PC-9 (cell line): ENCODE results near the gene SLC25A41. TPM values are rescaled to one million over a fixed set of nuclear protein-coding genes. Genes with fewer than 3 reads are reported as not detected.

Source experiments
- BruUV-seq: library from RNA; stranded (reverse); fragments of 400-500 nt; replicated peaks from 2 replicates; lab custom pipeline; 2021; lab: Mats Ljungman, UMichigan
- CTCF ChIA-PET: fragments of 300-600 bp; sonication (Branson Sonifier 250); formaldehyde crosslinking; loops from one replicate; lab custom pipeline; 2022; ENCODE audit warnings: antibody characterized with exemption; lab: Charles Lee
- POLR2A ChIA-PET: fragments of 300-600 bp; sonication (Branson Sonifier 250); formaldehyde crosslinking; loops from one replicate; lab custom pipeline; 2022; ENCODE audit warnings: antibody characterized with exemption; ENCODE audit not compliant: unreplicated experiment; lab: Charles Lee
- DNase-seq, 2 experiments: peaks; one replicate each; pipeline versions ENCODE4 v3.0.0 to v3.0.0-alpha.2; 2015 to 2022; ENCODE audit warnings: mixed read lengths in 1 of 2
- H2AFZ ChIP-seq: fragments of 200-600 bp; sonication (generic); 2 replicates; pipeline ENCODE4 v1.8.1; 2017; ENCODE audit warnings: antibody characterized with exemption
- H3F3A ChIP-seq: fragments of 200-600 bp; sonication (generic); 2 replicates; pipeline ENCODE4 v1.8.1; 2017; ENCODE audit warnings: antibody characterized with exemption, mild to moderate bottlenecking, low read depth; ENCODE audit not compliant: insufficient read depth
- H3K27ac ChIP-seq: fragments of 200-600 bp; sonication (generic); 2 replicates; pipeline ENCODE4 v1.6.1; 2016; ENCODE audit warnings: mixed run types
- H3K27me3 ChIP-seq: fragments of 200-600 bp; sonication (generic); 2 replicates; pipeline ENCODE4 v1.6.1; 2016; ENCODE audit warnings: low read depth, mixed run types; ENCODE audit not compliant: insufficient read depth
- H3K36me3 ChIP-seq: fragments of 200-600 bp; sonication (generic); 2 replicates; pipeline ENCODE4 v1.6.1; 2016; ENCODE audit warnings: low read depth, mixed run types
- H3K4me1 ChIP-seq: fragments of 200-600 bp; sonication (generic); replicated peaks from 2 replicates; pipeline ENCODE4 v1.6.1; 2016; ENCODE audit warnings: mixed run types; ENCODE audit not compliant: insufficient read depth
- H3K4me2 ChIP-seq: fragments of 200-600 bp; sonication (generic); 2 replicates; pipeline ENCODE4 v1.6.1; 2017; ENCODE audit warnings: mixed run types
- H3K4me3 ChIP-seq: fragments of 200-600 bp; sonication (generic); 2 replicates; pipeline ENCODE4 v1.6.1; 2016; ENCODE audit warnings: mixed run types
- H3K79me2 ChIP-seq: fragments of 200-600 bp; sonication (generic); 2 replicates; pipeline ENCODE4 v1.6.1; 2017; ENCODE audit warnings: low read depth, mixed run types
- H3K9me2 ChIP-seq: fragments of 200-600 bp; sonication (generic); 2 replicates; pipeline ENCODE4 v1.8.1; 2017; ENCODE audit warnings: mild to moderate bottlenecking; ENCODE audit not compliant: insufficient read depth
- H3K9me3 ChIP-seq: fragments of 200-600 bp; sonication (generic); 2 replicates; pipeline ENCODE4 v1.8.1; 2016; ENCODE audit warnings: low read depth; ENCODE audit not compliant: insufficient read depth
- H4K20me1 ChIP-seq: fragments of 200-600 bp; sonication (generic); 2 replicates; pipeline ENCODE4 v1.8.1; 2017; ENCODE audit not compliant: insufficient read depth
- EZH2 ChIP-seq: fragments of 200-600 bp; sonication (generic); IDR thresholded peaks from 2 replicates; pipeline ENCODE4 v1.8.0; 2017; ENCODE audit warnings: antibody characterized with exemption, low read depth
- intact Hi-C: fragments of 100-400 bp; cut with micrococcal nuclease; formaldehyde crosslinking; loops from one replicate; pipeline ENCODE4 v1.10.0; 2022; ENCODE audit not compliant: unreplicated experiment
- total RNA-seq: library from RNA; stranded (reverse); gene quantifications from 2 replicates; pipeline ENCODE4 v1.2.3, GENCODE V29; 2021
- TF ChIP-seq, protein P1 (sequence below): fragments of 200-600 bp; sonication (generic); conservative IDR thresholded peaks from 2 replicates; pipeline ENCODE4 v1.6.1; 2017; ENCODE audit warnings: mixed run types, antibody characterized with exemption, mild to moderate bottlenecking, moderate library complexity

Gene SLC25A41
- total RNA-seq, 1 experiment from 2014 or later: not detected

DNA sequence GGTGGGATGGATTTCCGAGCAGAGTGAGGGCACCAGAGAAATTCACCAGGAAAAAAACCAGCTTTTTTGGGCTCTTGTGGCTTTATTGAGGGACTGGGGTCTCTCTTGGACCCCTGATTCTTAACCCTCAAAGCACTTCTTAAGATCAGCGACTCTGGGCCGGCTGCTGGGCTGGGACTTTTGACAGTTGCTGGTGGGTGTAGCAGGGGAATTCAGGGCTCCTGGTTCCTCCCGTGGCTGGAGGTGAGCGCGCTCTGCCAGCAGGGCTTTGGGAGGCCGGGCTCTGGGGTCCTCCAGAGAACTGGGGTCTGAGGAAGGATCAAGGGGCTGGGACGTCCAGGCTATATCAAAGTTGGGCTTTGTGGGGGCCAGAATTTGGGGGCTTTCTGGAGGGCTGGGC lies 33.8 kb upstream of the SLC25A41 start:
- no peaks in the 10 kb centered on the region for H3K9me2 ChIP-seq
- H3K27ac ChIP-seq: no peak overlapping the region
- H3K4me2 ChIP-seq: no peak overlapping the region
- H3K4me3 ChIP-seq: no peak overlapping the region
- intact Hi-C loops: no loop called here
- ChIA-PET POLR2A (no interaction called here), CTCF (no interaction called here)
- no TSS peak for BruUV-seq
- H3K27me3 ChIP-seq: no peaks in the 10 kb centered on the region
- H3K36me3 ChIP-seq: no peaks in the 10 kb centered on the region
- TF ChIP-seq, protein P1, sequence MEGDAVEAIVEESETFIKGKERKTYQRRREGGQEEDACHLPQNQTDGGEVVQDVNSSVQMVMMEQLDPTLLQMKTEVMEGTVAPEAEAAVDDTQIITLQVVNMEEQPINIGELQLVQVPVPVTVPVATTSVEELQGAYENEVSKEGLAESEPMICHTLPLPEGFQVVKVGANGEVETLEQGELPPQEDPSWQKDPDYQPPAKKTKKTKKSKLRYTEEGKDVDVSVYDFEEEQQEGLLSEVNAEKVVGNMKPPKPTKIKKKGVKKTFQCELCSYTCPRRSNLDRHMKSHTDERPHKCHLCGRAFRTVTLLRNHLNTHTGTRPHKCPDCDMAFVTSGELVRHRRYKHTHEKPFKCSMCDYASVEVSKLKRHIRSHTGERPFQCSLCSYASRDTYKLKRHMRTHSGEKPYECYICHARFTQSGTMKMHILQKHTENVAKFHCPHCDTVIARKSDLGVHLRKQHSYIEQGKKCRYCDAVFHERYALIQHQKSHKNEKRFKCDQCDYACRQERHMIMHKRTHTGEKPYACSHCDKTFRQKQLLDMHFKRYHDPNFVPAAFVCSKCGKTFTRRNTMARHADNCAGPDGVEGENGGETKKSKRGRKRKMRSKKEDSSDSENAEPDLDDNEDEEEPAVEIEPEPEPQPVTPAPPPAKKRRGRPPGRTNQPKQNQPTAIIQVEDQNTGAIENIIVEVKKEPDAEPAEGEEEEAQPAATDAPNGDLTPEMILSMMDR: no peak
- no peak for TF ChIP-seq EZH2
- H4K20me1 ChIP-seq: no peaks in the 10 kb centered on the region
- H2AFZ ChIP-seq: no peak overlapping the region
- H3K4me1 ChIP-seq: peaks cover 5% of the 10 kb centered on the region
- no peaks in the 10 kb centered on the region for H3K9me3 ChIP-seq
- H3K79me2 ChIP-seq: peaks cover 15% of the 10 kb centered on the region
- DNase-seq: no peak
- H3F3A ChIP-seq: peaks cover 7% of the 10 kb centered on the region; the same call in 1 of the 2 replicates

DNA sequence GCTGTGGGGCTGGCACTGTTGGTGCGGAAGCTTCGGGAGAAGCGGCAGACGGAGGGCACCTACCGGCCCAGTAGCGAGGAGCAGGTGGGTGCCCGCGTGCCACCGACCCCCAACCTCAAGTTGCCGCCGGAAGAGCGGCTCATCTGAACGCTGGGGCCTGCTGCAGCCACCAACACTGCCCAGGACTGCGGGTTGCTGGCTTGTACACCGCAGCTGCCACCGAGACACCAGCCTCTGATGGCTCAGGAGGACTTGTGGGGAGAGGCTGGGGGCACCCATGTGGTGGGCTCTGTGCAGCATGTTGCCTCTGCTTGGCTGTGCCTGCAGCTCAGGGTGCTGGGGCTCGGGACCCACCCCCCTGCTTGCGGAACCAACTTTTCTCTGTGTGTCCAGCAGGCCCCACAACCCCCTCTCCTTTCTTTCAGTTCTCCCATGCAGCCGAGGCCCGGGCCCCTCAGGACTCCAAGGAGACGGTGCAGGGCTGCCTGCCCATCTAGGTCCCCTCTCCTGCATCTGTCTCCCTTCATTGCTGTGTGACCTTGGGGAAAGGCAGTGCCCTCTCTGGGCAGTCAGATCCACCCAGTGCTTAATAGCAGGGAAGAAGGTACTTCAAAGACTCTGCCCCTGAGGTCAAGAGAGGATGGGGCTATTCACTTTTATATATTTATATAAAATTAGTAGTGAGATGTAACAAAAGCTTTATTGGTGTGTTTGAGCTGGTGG lies 33.1 kb upstream of the SLC25A41 start:
- Histone ChIP-seq H3K79me2 (peaks cover 15% of the 10 kb centered on the region), H3K4me1 (peaks cover 5% of the 10 kb centered on the region), H3K9me2 (no peaks in the 10 kb centered on the region), H4K20me1 (no peaks in the 10 kb centered on the region), H2AFZ (no peak overlapping the region), H3K4me2 (no peak overlapping the region), H3K36me3 (no peaks in the 10 kb centered on the region), H3K4me3 (no peak overlapping the region), H3K27ac (no peak overlapping the region), H3K27me3 (no peaks in the 10 kb centered on the region), H3F3A (peaks cover 7% of the 10 kb centered on the region; the same call in 1 of the 2 replicates), H3K9me3 (no peaks in the 10 kb centered on the region)
- ChIA-PET POLR2A (no interaction called here), CTCF (no interaction called here)
- no TSS peak for BruUV-seq
- no peak for DNase-seq
- TF ChIP-seq, protein P1: no peak
- no peak for TF ChIP-seq EZH2
- intact Hi-C loops: no loop called here

DNA sequence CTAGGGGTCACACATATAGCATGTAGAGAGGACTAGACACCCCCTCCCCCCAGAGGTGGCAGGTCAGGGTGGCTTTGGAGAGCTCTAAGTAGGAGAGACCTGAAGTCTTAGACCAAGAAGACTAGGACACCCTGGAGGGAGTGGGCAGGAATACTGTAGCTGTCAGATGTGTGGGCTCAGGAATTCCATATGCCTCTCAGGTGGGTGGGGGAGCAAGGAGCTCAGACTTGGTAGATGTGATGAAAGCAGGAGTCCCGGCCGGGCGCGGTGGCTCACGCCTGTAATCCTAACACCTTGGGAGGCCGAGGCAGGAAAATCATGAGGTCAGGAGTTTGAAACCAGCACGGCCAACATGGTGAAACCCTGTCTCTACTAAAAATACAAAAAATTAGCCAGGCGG lies 32.1 kb upstream of the SLC25A41 start:
- BruUV-seq: no TSS peak

More for the DNA sequence above, 32.1 kb upstream of the SLC25A41 start:
- Histone ChIP-seq H3K4me2 (peak overlapping the region; percentile 81), H3K4me3 (peak overlapping the region; percentile 75; the same call in 1 of the 2 replicates), H3K27me3 (no peaks in the 10 kb centered on the region), H3K9me3 (no peaks in the 10 kb centered on the region), H3K4me1 (peaks cover 5% of the 10 kb centered on the region), H3K79me2 (peaks cover 15% of the 10 kb centered on the region), H3K9me2 (no peaks in the 10 kb centered on the region), H3K27ac (no peak overlapping the region), H3F3A (peaks cover 7% of the 10 kb centered on the region; the same call in 1 of the 2 replicates), H2AFZ (no peak overlapping the region), H4K20me1 (no peaks in the 10 kb centered on the region), H3K36me3 (no peaks in the 10 kb centered on the region)
- intact Hi-C loops: no loop called here
- no peak for TF ChIP-seq EZH2
- TF ChIP-seq, protein P1: no peak
- ChIA-PET POLR2A (interaction anchor here (0.6 kb wide), 1 partner anchor 31 kb away, joined by 5 read pairs; no protein-coding TSS in a partner anchor), CTCF (no interaction called here)
- DNase-seq: no peak
